ENCODE data around the gene TRABD2B.

TRABD2B gene

GRCh38 chr1:47999097-47999496 is 1.9 kb upstream of the TRABD2B start:
- Mint-ChIP-seq H3K9me3 (no peaks in the 10 kb centered on the region), H3K36me3 (ENCODE audit: low read depth) (peaks cover 4% of the 10 kb centered on the region), H3K27me3 (ENCODE audit: low read depth) (peaks cover 71% of the 10 kb centered on the region), H3K4me1 (peaks cover 41% of the 10 kb centered on the region), H3K27ac (no peak overlapping the region), H3K4me3 (peak overlapping the region; percentile 10 to 58 (median 26))
- TF ChIP-seq, protein P1, sequence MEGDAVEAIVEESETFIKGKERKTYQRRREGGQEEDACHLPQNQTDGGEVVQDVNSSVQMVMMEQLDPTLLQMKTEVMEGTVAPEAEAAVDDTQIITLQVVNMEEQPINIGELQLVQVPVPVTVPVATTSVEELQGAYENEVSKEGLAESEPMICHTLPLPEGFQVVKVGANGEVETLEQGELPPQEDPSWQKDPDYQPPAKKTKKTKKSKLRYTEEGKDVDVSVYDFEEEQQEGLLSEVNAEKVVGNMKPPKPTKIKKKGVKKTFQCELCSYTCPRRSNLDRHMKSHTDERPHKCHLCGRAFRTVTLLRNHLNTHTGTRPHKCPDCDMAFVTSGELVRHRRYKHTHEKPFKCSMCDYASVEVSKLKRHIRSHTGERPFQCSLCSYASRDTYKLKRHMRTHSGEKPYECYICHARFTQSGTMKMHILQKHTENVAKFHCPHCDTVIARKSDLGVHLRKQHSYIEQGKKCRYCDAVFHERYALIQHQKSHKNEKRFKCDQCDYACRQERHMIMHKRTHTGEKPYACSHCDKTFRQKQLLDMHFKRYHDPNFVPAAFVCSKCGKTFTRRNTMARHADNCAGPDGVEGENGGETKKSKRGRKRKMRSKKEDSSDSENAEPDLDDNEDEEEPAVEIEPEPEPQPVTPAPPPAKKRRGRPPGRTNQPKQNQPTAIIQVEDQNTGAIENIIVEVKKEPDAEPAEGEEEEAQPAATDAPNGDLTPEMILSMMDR (IDR thresholded peaks at IDR 0.05; ENCODE audit: unreplicated experiment in 3 of 3) = no peak

- Mint-ChIP-seq H3K36me3 (ENCODE audit: low read depth) (peaks cover 9% of the 10 kb centered on the region), H3K27me3 (ENCODE audit: low read depth) (peaks cover 71% of the 10 kb centered on the region), H3K4me3 (peak overlapping the region; percentile 82 to 84 (median 83)), H3K9me3 (no peaks in the 10 kb centered on the region), H3K4me1 (peaks cover 39% of the 10 kb centered on the region), H3K27ac (peak overlapping the region in 2 of 3 experiments; percentile 15 to 53)
- TF ChIP-seq, protein P1 (IDR thresholded peaks at IDR 0.05; ENCODE audit: unreplicated experiment in 3 of 3) = no peak
Observed at GRCh38 chr1:47998396-47998990, 1.3 kb upstream of the TRABD2B start.

DNA sequence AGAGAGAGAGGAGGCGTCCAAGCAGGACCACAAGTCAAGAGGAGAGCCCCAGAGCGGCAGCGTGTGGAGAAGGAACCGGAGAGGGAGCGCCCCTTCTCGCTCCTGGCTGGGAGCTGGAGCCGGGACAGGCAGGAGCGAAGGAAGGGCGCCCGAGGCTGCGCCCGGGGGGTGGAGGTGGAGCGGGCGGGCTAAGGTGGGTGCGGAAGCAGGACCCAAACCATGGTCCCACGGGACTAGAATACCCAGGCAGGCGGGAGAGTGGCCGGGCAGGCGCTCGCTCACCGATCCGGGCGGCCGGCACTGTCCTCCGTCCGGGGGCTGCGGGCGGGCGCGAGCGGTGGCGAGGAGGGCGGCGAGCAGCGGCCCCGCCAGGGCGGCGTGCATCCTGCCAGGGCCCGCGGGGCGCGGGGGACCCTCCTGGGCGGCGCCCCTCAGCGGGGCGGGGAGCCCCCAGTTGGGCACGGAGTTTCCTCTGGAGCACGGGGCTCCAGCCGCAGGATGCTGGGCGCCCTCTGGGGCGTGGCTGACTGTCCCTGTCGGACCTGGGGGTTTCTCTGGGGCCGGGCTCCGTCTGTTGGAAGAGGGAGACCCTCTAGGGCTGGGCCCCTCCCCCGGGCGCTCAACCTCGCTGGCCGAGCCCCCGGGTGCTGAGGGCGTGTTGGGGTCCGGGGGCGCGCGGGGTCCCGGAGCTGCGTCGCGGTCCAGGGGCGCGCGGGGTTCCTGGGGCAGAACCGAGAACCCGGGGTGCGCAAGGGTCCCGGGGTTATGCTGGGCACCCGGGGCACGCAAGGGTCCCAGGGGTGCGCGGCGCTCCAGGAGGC is 569 bp downstream of the TRABD2B start:
- Mint-ChIP-seq H3K36me3 (ENCODE audit: low read depth) (peaks cover 15% of the 10 kb centered on the region), H3K27ac (peak overlapping the region; percentile 54 to 95 (median 86)), H3K27me3 (ENCODE audit: low read depth) (peaks cover 76% of the 10 kb centered on the region), H3K9me3 (no peaks in the 10 kb centered on the region), H3K4me1 (peaks cover 49% of the 10 kb centered on the region), H3K4me3 (peak overlapping the region; percentile 93 to 98 (median 94))
- TF ChIP-seq, protein P1 (IDR thresholded peaks at IDR 0.05; ENCODE audit: unreplicated experiment in 3 of 3) = no peak

DNA sequence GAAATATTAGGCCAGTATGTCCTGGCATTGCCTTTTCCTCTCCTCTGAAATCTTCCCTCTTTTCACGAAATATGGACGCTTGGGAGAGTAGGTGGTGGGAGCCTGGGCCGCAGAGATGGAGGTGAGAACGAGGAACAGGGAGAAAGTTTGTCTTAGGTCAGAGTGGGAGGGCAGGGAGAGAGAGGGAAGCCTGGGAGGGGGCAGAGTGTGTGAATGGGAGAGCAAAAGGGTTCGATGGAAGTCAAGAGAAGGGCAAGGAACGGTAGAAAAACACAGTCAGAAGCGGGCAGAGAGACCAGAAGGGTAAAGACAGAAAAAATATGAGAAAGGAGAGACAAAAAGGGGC is 1.2 kb downstream of the TRABD2B start:
- H3K36me3 Mint-ChIP-seq (ENCODE audit: low read depth) = peaks cover 20% of the 10 kb centered on the region
- TF ChIP-seq, protein P1 (IDR thresholded peaks at IDR 0.05; ENCODE audit: unreplicated experiment in 3 of 3) = no peak
- peaks cover 55% of the 10 kb centered on the region for H3K4me1 Mint-ChIP-seq
- no peaks in the 10 kb centered on the region for H3K9me3 Mint-ChIP-seq
- H3K4me3 Mint-ChIP-seq = peak overlapping the region; percentile 93 to 98 (median 94)
- peaks cover 81% of the 10 kb centered on the region for H3K27me3 Mint-ChIP-seq (ENCODE audit: low read depth)
- peak overlapping the region; percentile 54 to 95 (median 86) for H3K27ac Mint-ChIP-seq

DNA sequence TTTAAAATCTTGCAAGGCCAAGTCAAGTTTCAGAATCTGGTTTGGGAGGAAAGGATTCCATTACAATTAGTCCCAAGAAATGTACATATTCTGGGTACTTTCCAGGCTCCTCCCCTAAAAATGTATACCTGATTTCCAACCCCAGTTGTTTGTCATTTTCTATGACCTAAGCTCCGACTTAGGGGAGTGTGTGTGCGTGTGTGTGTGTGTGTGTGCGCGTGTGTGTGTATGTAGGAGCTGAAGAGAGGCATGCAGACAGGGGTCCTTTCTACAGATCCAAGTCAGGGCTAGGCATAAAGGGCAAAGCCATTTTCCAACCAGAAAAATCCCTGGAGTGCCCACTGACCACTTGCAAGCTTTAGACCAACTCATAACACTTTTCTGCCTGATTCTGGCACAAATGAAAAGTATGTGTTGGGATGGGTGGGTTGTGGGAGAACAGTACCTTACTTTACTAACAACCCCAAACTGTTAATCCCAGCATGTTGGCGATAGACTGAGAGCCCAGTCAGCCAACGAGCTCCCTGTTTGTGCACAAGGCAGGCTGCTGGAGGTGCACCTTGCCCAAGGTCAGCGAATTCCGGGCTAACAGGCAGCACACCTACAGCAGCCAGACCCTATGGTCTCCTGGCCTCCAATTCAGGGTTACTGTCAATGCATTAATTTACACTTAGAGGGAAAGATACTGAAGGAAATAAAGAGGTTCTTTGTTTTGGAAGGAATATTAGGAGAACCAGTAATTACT is 1.7 kb downstream of the TRABD2B start:
- H3K27me3 Mint-ChIP-seq (ENCODE audit: low read depth) = peaks cover 85% of the 10 kb centered on the region
- no peaks in the 10 kb centered on the region for H3K9me3 Mint-ChIP-seq
- peak overlapping the region; percentile 93 to 98 (median 94) for H3K4me3 Mint-ChIP-seq
- H3K4me1 Mint-ChIP-seq = peaks cover 59% of the 10 kb centered on the region
- TF ChIP-seq, protein P1 (IDR thresholded peaks at IDR 0.05; ENCODE audit: unreplicated experiment in 3 of 3) = no peak
- peak overlapping the region; percentile 54 to 95 (median 86) for H3K27ac Mint-ChIP-seq
- peaks cover 24% of the 10 kb centered on the region for H3K36me3 Mint-ChIP-seq (ENCODE audit: low read depth)

Measured in nephron (organoid).